HG02678 (cell line): ENCODE measurements around the gene TMEM44.

ENCODE experiments used
- ATAC-seq: cut with Tn5 transposase; IDR thresholded peaks from one replicate; pipeline ENCODE4 v1.9.1; 2021; ENCODE audit warnings: mild to moderate bottlenecking, moderate library complexity; ENCODE audit not compliant: unreplicated experiment

TMEM44 gene

DNA sequence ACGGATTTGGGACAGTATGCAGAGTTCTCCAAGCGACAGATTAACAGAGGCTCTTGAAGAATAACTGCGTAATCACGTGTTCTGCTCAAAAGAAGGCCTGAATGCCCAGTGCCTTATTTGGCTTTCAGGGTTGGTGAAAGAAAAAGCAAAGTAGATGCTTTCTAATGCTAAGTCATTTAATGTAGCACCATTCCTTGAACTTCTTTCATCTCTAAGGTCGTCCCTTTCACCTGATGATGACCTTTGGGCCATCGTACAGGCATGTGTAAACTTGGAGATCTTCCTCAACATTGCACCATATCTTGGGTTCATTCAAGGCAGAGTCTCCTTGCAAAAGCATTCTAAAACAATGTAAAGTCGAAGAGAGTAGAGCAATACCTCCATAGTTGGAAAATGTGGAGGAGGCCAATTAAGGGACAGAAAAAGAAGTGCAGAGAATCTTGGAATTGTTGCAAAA is 48.9 kb downstream of the TMEM44 start:
- no peak for ATAC-seq

DNA sequence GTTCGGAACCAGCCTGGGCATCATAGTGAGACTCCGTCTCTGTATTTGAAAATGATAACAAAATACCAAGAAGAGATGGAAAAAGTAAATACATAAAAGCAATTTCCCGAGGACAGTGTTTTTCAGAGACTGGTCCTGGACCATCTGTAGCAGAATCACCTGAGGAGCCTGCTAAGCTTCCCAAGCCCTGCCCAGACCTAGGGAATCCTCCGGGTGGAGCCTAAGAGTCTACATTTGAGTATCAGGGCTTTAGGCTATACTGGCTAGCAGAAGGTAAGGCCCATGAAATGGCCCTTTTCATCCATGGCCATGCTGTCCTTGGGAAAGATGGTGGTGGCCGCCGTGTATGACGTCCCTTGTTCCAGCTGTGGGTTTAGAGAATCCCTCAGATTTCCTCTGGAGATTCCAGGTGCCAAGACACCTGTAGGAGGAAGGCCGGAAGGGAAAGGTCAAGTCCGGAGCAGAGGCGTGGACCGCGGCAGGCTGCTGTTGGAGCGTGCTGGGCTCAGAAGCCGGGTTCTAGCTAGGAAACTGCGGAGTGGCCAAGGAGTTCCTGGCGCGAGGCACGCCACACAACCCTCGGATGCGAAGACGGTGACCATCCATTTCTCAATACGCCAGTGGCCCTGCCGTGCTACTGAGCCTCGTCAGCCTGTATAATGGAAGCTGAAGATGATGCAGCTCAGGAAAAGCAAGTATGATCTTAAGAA is 50.9 kb downstream of the TMEM44 start:
- ATAC-seq, result no peak

DNA sequence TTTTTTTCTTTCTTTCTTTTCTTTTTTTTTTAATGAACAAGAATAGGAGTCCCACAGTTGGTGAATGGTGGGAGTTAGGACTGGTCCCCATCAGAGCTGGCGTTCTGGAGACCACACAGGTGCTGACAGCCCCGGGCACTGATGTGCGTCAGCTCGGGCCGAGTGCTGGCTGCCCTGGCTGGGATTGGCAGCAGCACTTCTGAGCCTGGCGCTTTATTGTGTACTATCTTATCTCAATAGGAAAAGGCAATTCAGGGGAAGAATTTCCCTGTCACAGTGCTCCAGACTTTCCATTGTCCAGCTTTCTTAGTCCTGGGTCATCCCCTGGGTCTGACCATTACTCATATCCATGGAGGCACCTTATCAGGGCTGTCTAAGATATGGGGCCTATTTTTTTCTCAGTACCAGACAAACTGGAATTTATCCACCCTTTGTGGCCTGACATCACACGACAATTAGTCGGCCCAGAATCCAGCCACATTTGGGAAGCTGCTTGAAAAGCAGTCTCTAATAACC is 54.1 kb downstream of the TMEM44 start:
- ATAC-seq, result no peak

DNA sequence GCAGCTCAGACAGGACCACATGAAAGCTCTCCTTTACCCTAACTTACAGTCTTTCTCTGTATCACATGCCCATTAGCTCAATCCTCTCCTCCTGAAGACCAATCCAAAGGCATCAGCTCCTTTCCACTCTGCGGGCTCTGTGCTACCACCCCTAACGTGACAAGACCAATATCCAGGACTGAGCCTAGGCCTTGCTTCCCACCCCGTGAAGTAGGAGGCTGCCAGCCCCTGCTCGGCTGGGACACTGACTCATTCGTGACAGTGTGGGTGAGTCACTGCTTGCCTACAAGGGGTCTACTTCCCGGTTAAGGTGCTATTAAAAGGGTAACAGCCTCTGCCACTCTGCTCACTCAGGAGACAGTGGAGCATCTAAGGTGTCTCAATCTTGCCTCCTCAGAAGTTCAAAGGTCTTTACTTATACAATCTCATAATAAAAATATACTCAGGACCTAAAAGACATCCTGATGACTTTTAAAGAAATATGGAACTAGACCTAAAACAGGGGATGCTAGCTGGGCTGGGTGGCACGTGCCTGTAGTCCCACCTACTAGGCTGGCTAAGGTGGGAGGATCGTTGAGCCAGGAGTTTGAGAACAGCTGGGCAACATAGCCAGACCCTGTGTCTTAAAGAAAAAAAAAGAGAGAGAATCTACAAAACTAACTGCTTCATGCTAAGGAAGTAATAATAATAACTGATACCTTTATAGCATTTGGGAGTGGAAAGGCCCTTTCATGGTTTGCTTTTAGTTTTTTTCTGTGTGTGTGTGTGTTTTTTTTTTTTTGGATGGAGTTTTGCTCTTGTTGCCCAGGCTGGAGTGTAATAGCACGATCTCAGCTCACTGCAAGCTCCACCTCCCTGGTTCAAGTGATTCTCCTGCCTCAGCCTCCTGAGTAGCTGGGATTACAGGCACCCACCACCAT is 55.0 kb downstream of the TMEM44 start:
- no peak for ATAC-seq

DNA sequence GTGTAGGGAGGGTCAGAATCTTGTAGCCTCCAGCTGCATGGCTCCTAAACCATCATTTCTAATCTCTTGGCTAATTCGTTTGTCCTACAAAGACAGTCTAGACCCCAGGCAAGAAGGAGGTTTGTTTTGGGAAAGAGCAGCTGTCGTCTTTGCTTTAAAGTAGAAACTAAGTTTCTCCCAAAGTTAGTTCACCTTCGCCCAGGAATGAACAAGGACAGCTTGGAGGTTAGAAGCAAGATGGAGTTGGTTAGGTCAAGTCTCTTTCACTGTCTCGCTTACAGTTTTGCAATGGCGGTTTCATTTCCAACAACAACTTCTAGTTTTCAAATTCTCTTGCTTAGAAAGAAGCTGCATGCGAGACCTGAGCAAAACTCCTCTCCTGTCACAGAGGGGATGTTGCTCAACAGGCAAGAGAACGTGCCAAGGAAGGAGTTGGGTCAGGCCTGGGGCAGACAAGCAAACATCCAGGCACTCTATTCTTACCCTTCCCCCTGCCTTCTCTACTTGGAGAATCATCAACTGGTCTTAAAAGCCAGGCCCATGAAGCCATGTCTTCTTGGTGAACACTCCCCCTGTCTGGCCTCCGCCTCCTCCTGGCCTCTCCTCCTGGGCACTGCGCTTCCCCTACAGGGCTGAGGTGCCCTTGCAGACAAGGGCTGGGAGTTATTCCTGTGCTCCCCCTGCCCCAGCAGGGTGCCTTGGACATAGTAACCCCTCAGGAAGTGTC is 57.6 kb downstream of the TMEM44 start:
- ATAC-seq, result no peak

DNA sequence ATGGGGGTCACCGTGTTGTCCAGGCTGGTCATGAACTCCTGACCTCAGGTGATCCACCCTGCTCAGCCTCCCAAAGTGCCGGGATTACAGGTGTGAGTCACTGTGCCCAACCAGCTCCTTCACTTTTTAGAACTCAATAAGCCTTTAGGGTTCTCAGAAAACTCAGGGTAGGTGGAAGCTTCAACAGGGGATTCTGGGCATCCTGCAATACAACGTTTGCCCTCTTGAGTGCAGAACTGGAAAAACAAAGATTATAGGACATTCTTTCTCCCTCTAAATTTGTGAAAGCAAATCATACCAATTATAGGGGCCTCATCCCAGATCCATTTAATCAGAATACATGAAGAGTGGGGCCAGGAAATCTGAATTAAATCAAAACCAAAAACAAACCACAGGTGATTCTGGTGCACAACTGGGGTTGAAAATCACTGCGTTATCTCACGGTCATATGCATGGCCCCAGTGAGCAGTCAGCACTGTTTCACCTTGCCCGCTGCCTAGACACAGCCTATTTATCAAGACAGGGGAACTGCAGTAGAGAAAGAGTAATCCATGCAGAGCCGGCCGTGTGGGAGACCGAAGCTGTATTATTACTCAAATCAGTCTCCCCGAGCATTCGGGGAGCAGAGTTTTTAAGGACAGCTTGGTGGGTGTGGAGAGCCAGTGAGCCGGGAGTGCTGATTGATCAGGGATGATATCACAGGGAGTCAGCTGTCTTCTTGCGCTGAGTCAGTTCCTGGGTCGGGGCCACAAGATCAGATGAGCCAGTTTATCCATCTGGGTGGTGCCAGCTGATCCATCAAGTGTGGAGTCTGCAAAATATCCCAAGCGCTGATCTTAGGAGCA is 58.4 kb downstream of the TMEM44 start:
- ATAC-seq, result no peak

DNA sequence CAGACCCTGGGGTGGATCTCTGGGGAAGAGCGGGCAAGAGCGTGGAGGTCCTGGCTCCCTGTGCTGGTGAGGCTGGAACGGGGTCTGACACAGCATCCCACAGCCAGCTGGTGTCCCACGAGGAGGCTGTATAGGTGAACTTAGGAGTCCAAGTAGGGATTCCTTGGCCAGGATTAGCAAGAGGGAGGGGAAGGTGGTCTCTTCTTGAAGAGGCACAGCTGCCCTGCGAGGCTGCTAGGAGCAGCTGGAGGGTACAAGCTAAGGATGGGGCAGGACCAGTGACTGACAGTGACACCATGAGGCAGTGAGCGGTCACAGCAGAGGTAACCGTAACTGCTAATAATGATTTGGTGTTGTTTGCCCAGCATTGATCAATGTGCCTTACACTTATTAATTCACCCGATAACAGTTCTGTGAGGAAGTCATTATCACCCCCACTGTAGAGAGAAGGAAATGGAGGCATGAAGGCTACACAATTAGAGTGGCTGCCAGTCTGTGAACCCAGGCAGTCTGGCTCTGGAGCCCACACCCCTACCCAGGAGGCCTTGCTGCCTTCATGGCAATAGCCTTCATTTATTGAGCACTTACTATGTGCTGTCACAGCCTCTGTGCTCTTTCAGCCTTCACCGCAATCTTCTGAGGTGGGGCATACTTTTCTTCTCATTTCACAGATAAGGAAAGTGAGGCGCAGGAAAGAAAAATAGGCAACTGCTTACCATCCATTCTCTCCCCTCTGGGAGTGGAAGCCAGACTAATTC is 59.4 kb downstream of the TMEM44 start:
- ATAC-seq, result peak; percentile 85

DNA sequence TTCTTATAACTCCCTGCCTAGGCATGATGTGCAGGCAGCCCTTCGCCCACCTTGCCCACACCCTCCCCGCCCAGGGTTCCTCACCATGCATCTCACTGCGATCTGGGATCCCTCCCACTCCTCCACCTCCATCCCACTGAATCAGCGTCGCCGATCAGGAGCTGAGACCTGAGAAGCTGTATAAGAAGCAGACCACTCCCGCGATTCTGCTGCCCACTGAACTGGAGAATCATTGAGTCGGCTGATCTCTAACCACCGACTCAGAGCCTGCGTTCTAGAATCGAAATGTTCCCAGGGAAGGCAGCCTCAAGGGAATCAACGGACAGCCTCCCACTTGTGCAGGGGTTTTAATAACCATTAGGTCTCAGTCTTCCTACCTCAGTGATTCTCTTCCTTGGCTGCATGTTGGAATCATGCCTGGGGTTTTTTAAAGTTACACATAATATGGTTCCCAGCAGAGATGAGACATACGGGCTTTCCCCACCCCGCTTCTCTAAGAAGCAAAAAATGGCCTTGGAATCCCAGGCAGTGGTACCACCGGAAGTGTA is 60.2 kb downstream of the TMEM44 start:
- ATAC-seq, result no peak

DNA sequence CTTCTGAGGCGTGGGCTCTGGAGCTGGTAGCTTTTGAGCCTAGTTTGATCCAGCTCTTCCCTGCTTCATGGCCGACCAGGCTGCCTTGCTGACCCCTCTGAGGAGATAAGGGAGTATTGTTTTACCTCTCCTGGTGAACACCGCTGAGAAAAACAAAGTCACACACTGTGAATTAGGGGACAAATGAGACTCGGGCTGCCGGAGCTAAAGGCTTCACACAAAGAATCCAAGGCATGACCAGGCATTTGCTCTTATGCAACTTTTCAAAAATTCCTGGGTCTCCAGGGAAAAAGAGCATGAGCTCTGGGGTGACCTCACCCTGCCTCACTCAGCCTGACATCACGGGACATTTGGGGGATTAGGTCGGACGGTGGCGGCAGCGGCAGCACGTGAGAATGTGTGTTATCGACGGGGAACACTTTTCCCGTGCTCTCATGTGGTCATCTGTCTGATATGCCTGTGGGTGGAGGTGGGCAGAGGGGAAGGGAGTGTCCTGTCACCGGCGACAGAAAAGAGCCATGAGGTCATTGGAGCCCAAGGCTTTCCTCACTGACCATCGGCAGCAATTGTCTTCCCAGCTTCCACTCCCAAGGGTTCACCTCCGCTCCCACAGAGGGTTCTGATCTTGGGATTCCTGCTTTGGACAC is 61.0 kb downstream of the TMEM44 start:
- ATAC-seq, result no peak

DNA sequence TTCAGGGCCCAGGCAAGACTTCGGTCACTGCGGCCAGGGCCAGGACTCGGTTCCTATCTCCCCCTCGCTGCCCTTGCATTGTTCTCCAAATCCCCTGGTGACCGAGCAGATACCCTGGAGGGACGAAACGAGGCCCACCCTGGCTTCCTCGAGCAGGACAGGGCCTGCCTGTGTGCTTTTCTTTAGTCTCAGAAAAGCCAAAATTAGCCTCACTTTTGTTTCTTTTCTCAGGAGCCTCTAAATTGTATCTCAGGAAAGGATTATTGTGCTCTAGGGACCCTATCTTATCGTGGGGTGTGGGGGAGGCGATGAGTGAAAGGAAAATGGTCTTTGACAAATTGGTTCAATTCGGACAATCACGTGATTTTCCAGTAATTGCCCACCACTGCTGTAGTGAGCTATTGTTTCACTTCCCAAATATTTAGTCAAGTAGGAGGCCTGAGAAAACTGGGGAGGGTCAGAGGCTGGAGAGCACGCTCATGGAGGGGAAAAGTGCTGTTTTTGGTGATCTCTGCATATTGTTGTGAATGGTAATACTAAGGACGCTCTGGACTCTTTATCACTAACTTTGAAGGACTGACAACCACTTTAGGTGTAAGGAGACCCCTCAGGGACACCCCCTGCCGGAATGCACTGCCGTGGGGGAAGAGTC is 61.6 kb downstream of the TMEM44 start:
- ATAC-seq, result no peak

DNA sequence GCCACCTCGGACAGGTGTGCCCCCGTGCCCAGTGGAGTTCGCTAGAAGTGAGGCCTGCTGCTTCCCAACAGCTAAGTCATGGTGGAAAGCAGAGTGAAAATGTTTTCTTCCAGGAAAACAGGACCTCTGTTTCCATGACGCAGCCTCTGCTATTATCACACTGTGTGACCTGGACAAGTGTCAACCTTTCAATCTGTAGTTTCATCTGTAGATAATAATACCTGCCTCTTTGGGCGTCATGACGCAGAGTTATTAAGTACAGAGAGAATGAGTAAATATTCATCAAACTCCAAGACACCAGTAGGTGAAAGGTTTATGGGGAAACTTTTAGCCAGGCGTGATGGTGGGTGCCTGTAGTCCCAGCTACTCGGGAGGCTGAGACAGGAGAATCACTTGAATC is 62.3 kb downstream of the TMEM44 start:
- no peak for ATAC-seq

DNA sequence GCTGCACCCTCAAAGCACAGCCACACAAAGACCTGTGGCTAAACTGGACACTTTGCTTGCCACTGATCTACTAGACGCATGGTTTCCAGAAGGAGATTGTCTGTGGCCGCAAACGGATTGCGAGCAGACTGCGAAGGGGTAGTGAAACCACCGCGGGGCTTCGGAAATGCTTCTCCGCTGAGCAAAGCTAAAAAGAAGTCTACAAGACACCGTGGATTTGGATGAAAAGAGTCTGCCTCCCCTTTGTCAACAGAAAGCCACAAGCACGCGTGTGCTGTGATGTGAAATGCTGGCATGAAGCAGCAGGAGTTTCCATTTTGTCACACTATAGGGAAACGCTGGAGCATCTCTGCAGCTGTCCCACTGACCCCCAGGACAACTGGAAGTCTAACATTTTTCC is 63.0 kb downstream of the TMEM44 start:
- no peak for ATAC-seq

DNA sequence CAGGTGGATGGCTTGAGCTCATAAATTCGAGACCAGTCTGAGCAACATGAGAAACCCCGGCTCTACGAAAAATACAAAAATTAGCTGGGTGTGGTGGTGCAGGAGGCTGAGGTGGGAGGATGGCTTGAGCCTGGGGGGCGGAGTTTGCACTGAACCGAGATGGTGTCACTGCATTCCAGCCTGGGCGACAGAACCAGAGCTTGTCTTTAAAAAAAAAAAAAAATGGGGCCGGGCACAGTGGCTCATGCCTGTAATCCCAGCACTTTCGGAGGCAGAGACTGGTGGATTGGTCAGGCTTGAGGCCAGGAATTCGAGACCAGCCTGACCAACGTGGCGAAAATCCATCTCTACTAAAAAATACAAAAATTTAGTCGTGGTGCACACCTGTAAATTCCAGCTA is 64.0 kb downstream of the TMEM44 start:
- no peak for ATAC-seq

DNA sequence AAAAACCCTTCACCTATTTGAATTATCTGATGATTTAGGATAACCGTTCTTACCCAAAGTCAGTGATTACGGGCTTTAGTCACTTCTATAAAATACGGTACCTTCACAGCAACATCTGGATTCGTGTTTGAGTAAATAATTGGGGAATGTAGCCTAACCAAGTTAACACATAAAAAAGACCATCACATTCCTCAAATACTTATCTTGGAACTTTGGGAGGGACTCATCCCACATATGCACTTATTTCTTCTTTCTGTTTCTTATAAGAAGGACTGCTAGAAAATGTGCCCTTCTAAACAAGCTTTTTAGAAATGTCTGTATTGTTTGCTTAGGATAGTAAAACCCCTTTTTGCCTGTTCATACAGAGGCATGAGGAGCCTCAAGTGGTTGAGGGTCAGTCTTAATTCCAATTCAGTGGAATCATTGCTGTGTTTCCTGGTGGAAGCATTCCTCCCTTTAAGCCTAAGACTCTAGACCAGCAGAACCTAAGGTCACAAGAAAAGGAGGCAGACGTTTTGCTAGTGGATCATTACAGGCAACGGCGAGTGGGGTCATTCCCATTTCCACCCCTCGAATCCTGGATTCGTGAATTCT is 67.5 kb downstream of the TMEM44 start:
- no peak for ATAC-seq

DNA sequence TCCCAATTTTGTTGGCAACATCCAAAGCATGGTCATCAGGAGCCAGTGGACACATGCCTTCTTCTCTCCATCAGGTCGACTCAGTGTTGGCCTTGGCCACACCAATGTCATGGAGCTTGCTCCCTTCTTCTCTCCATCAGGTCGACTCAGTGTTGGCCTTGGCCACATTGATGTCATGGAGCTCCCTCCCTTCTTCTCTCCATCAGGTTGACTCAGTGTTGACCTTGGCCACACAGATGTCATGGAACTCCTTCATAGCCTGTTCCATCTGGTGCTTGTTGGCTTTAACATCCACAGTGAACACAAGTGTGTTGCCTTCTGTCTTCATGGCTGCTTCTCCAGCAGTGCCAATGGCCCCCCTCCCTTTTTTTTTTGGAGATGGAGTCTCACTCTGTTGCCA is 70.2 kb downstream of the TMEM44 start:
- no peak for ATAC-seq

DNA sequence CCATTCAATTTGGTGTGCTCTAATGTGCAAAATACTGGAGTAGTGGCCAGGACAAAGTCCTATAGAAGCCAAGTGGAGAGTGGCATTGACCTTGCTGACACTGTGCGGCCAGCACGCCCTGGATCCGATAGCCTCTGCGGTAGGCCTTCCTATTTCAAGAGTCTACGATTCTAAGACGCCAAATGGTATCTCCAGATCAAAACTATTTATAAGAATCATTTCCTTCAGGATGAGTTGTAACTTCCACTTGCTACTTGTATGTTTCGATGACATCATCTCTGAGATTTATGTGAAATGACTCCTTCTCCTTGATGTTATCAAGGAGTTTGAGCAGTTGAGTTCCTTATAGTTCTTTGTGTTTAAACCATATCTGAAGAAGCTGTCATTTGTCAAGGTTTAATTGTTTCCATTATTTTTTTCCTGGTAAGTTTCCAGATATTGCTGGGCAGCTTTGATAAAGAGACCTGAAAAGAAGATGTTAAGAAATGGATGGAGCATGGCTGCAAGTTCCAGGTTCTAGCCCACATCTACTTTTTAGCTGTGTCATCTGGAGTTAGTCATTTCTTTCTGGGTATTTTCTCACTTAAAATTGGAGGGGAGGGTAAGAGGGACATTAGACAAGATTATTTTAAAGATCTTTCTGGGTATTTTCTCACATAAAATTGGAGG is 71.8 kb downstream of the TMEM44 start:
- ATAC-seq, result no peak

DNA sequence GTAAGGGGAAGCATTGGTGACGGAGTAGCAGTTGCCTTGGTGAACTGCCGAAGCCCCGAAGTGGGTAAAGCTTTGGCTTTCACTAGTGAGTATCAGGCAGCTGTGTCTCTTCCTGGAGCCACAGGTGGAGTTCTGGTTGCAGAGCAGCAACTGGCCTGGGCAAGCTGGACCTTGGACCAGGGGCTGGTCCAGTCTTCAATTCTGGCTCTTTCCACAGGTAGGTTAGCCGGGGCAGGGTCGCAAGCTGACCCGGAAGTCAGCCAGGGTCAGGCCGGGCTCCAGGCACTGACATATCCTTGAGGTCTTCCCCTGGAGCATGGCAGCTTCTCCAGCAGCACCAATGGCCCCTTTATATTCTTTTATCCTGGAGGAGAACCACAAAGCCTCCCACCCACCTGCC is 73.2 kb downstream of the TMEM44 start:
- ATAC-seq, result no peak
